HG02852 (cell line): ENCODE data around the gene CCDC88B.

ENCODE experiments used
- ATAC-seq: cut with Tn5 transposase; IDR thresholded peaks from one replicate; pipeline ENCODE4 v1.9.1; 2021; ENCODE audit warnings: mild to moderate bottlenecking, moderate library complexity; ENCODE audit not compliant: unreplicated experiment

The CCDC88B gene

GRCh38 chr11:64339754-64340408, at the start of gene CCDC88B:
CCDC88B (plus strand) TSS chr11:64340204; CDS start chr11:64340267, 63 bp downstream.
- ATAC-seq: peak; percentile 54

DNA sequence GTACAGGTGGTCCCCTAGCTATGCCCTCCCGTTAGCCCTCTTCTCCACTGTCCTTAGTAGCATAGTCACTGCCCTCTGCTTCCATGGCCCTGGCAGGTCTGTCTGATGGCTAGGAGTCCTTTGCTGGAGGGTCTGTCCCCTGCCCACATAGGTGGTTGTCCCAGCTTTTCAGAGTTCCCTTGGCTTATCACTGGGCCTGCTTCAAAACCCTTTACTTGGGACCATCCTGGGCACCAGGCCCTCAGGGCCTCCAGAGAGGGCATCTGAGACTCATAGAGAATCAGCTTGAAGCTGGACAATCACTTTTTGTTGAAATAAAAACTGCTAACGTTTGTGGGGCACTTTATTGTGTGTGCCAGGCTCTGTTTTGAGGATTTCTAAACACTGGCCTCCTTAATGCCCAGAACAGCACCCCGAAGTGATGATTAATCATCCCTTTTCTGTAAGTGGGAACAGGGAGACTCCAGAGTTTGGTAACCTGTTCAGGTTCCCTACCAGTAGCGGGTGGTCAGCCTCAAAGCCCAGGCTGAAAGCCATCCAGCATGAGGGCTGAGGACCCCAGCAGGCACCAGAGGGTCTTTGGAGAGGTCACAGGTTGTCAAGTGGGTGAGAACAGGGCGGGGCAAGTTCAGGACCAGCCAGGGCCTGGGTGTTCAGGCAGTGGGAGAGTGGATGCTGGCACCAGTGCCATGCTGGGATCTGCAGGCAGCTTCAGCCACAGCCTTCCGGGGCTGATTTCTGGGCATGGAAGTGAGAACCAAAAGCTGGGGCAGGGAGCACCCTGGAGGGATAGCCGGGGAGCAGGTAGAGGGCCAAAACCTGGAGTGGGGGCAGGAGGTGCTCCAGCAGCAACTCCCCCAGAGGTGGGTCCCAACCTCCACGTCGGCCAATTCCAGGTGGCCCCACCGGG, 49.4 kb upstream of the CCDC88B start:
- ATAC-seq: no peak

- ATAC-seq: no peak
Measured at GRCh38 chr11:64291262-64291751, 48.7 kb upstream of the CCDC88B start, which contains the start of gene KCNK4. KCNK4 (plus strand) TSS chr11:64291302; CDS start chr11:64293019, 1,717 bp downstream.

DNA sequence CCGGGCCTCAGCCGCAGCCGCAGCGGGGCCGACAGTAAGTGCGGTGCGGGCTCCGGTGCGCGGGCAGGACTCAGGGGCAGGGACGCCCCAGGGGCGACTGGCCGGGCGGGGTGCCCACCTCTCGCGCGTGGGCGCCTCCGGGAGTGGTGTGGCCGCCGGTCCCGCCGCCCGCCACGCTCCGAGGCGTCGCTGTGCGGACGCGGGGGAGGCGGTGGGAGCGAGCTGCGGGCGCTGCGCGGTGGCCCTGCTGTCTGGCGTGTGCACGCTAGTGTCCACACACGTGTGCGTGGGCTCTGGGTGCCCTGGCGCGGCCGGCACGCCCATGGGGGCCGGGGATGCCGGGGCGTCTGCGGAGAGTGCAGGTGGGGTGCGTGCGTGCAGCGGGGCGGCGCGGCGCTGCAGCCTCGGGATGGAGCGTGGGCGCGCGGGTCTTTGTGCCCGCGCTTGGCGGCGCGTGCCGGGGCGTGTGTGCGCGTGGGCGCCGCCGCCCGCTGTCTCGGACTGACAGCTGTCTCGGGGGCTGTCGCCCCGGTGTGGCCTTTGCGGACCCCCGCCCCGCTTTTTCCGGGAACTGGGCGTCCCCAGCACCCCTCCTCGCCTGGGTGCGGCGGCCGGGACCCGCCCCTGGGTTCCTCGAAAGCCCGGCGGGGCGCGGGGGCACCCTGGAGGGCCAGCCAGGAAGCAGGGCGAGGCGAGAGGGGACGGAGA, 48.1 kb upstream of the CCDC88B start:
- no peak for ATAC-seq

DNA sequence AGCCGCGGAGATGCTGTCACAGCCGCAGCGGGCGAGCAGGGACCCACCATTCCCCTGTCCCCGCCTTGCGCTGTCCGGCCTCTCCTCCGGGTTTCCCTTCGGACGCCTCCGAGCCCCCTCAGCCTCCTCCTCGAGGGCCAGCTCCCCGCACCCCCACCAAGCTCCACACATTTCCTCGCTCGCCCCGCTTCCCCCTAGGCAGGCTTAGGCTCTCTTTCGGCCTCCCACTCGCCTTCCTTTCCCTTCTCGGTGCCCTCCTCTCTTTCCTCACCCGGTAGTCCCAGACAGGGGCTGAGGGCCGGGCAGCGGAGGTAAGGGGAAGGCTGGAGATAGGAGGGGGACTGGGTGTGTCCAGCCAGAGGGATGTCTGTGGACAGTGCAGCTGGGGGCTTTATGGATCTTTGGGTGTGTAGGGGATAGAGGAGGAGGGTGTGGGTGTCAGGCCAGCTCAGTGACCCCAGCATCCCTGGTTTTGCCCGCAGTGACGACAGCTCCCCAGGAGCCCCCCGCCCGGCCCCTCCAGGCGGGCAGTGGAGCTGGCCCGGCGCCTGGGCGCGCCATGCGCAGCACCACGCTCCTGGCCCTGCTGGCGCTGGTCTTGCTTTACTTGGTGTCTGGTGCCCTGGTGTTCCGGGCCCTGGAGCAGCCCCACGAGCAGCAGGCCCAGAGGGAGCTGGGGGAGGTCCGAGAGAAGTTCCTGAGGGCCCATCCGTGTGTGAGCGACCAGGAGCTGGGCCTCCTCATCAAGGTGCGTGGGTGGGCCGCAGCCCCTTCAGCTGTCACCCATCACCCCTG, 47.3 kb upstream of the CCDC88B start:
- no peak for ATAC-seq

GRCh38 chr11:64294774-64295173, 45.2 kb upstream of the CCDC88B start:
- ATAC-seq: no peak

DNA sequence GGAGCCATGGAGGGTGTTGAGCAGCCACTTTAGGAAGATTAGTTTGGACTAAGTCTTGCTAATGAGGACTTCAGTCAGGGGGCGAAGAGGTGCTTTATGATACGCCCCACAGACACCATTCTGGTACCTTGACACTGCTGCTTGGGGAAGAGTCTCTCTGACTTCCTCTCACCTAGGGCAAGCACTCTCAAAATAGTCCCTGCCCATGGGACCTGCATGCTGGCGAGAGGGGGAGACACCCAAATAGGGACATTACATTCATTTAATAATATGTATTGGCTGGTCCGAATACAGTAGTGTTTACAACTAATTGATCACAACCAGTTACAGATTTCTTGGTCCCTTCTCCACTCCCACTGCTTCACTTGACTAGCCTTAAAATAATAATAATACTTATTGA, 44.2 kb upstream of the CCDC88B start:
- no peak for ATAC-seq

DNA sequence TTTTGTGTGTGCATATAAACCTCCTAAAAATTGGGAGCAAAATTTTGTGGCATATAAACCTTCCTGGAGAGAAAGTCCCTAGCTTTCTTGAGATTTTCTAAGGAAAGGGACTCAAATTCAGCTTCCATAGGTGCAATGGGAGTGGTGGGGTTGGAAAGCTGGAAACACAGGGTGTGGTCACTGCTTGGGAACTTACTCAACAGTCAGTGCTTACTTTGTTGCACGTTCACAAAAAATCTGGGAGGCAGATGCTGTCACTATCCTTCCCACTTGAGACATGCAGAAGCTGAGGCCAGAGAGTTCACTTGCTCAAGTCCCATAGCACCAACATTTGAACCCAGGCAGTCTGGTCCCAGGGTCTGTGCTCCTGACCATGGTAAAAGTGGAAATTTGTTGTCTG, 43.8 kb upstream of the CCDC88B start:
- ATAC-seq: no peak

GRCh38 chr11:64296830-64297698, 42.9 kb upstream of the CCDC88B start:
- no peak for ATAC-seq

GRCh38 chr11:64297699-64298358, 42.2 kb upstream of the CCDC88B start:
- no peak for ATAC-seq

DNA sequence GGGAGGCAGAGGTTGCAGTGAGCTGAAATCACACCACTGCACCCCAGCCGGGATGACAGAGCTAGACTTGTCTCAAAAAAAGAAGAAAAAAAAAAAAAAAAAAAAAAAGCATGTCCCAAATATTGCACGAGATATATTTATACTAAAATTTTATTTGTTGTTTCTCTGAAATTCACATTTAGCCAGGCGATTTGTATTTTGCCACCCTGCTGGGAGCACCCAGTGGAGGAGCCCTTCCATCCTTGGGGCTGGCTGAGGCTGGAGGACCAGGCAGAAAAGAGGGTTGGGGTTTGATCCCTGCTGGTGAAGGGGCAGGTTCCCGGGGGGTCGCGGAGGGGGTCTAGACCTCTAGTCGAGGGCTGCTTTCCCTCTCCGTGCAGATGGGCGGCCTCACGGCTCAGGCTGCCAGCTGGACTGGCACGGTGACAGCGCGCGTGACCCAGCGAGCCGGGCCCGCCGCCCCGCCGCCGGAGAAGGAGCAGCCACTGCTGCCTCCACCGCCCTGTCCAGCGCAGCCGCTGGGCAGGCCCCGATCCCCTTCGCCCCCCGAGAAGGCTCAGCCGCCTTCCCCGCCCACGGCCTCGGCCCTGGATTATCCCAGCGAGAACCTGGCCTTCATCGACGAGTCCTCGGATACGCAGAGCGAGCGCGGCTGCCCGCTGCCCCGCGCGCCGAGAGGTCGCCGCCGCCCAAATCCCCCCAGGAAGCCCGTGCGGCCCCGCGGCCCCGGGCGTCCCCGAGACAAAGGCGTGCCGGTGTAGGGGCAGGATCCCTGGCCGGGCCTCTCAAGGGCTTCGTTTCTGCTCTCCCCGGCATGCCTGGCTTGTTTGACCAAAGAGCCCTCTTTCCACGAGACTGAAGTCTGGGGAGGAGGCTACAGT, 40.8 kb upstream of the CCDC88B start:
- no peak for ATAC-seq

- no peak for ATAC-seq
Measured at GRCh38 chr11:64299847-64300648, 40.0 kb upstream of the CCDC88B start, which contains the start of gene CATSPERZ. CATSPERZ (plus strand) TSS chr11:64300358; CDS start chr11:64300411, 53 bp downstream.

DNA sequence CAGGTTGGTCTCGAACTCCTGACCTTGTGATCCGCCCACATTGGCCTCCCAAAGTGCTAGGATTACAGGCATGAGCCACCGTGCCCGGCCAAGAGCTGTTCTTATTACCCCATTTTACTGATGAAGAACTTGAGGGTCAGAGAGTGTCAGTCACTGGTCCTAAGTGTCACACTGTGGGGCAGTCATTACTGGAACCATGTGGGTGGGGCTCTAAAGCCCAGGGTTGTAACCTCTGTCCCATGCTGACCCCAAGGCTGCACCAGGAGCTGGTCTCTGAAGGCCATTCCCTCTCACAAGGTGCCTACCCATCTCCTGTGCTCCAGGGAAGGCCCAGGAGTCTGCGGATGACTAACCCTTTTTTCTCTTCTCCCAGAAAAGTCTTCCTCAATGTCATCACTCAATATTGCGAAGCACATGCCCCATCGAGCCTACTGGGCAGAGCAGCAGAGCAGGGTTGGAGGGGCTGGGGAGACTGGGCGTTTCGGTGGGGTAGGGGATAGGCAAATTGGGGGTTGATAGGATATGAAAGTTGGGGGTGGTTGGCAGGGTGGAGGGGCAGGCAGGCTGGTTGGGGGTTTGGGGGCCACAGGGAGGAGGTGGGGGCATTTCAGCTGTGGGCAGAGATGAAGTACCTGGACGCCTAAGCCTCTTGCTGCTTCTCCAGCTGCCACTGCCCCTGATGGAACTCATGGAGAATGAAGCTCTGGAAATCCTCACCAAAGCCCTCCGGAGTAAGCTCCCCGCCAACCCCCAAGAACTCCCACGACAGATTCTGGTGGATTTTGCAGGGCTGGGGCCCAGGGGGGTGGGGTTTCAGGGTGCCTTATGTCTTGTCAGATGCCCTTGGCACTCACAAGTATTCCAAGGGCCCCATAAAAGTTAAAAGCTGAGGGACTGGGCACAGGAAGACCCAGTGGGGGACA, 36.6 kb upstream of the CCDC88B start:
- ATAC-seq: no peak

DNA sequence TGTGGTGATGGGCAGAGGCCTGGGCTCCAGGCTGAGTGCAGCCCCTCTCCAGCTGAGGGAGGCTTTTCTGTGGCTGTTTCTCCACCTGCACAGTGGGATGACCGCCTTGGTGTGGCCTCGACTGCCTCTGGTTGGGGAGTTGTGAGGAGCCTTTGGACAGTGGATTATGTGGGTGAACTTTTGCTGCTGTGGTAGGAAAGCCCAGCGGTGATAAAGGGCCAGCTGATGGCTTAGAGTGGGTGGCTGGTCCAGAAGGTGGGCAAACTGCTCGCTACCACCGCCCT, 36.0 kb upstream of the CCDC88B start:
- no peak for ATAC-seq

DNA sequence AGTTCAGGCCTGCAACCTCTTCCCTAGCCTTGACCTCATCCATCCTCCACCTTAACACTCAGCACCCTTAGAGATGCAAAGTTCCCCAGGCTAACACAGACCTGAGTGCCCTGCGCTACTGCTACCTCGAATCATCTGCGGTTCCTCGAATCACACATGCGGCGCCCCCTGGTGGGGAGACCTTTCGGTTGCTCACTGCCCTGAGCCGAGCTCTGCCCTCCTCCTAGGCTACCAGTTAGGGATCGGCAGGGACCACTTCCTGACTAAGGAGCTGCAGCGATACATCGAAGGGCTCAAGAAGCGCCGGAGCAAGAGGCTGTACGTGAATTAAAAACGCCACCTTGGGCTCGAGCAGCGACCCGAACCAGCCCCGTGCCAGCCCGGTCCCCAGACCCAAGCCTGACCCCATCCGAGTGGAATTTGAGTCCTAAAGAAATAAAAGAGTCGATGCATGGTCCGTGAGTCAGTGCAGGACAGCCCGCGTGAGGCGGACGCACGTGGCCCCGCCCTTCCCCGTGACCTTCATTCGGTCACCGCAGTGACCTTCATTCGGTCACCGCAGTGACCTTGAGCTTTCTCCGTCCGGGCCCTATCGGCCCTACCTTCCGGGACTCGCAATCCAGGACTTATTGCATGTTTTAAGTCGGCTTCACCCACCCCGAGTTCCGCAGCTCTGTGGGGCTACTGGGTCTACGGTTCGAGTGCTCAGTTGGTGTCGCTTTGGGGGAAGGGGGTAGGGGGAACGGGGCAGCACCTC, 35.5 kb upstream of the CCDC88B start:
- peak; percentile 35 for ATAC-seq
